ENCODE data around the gene TFDP2.
"Not testable (repeated sequence)": the region's sequence is repeated elsewhere in the genome, so short reads cannot be mapped to it uniquely, and the experiment has no call there.

TFDP2 gene

GRCh38 chr3:142077155-142077858 is 72.0 kb downstream of the TFDP2 start:
- Histone ChIP-seq H3K4me3 (ENCODE audit: low read depth, low read length) (no peak overlapping the region), H3K27ac (ENCODE audit: extremely low read depth, low read depth, low read length) (no peak overlapping the region), H3K9me3 (ENCODE audit: control insufficient read depth, insufficient read depth, low read depth, low read length) (no peaks in the 10 kb centered on the region), H3K36me3 (ENCODE audit: control insufficient read depth in 2 of 2, insufficient read depth in 1 of 2, low read length in 2 of 2) (no peaks in the 10 kb centered on the region), H3K4me1 (ENCODE audit: control insufficient read depth, insufficient read depth, low read length) (no peaks in the 10 kb centered on the region)
- CTCF ChIA-PET, result no interaction called here
- POLR2A ChIA-PET, result no interaction called here
- TF ChIP-seq GLI2 (tag by site-specific recombination; IDR thresholded peaks at IDR 0.05; ENCODE audit: borderline replicate concordance, low read depth), result no peak
- no peak for TF ChIP-seq ZNF621 (tag by site-specific recombination; IDR thresholded peaks at IDR 0.05)
- no peak for TF ChIP-seq ZBTB10 (tag by site-specific recombination; IDR thresholded peaks at IDR 0.05)
- TF ChIP-seq ZNF114 (tag by site-specific recombination; IDR thresholded peaks at IDR 0.05), result no peak
- TF ChIP-seq ZNF274 (IDR thresholded peaks at IDR 0.05; ENCODE audit: low read length), result no peak
- no peak for TF ChIP-seq ZNF274 (tag by site-specific recombination; IDR thresholded peaks at IDR 0.05; ENCODE audit: borderline replicate concordance)
- no peak for TF ChIP-seq ZNF140 (tag by site-specific recombination; IDR thresholded peaks at IDR 0.05)
- no peak for TF ChIP-seq ZNF501 (tag by site-specific recombination; IDR thresholded peaks at IDR 0.05)
- no peak for TF ChIP-seq ZNF473 (tag by site-specific recombination; IDR thresholded peaks at IDR 0.05)
- TF ChIP-seq ZNF530 (tag by site-specific recombination; IDR thresholded peaks at IDR 0.05; ENCODE audit: low read depth), result no peak

GRCh38 chr3:142075656-142076055 is 73.7 kb downstream of the TFDP2 start:
- CTCF ChIA-PET, result not testable (repeated sequence)

GRCh38 chr3:142072816-142073215 is 76.5 kb downstream of the TFDP2 start:
- no peaks in the 10 kb centered on the region for H3K9me3 ChIP-seq (ENCODE audit: control insufficient read depth, insufficient read depth, low read depth, low read length)

More at GRCh38 chr3:142075656-142076055, 73.7 kb downstream of the TFDP2 start:
- H3K4me1 ChIP-seq (ENCODE audit: control insufficient read depth, insufficient read depth, low read length); H3K27ac ChIP-seq (ENCODE audit: extremely low read depth, low read depth, low read length); H3K9me3 ChIP-seq (ENCODE audit: control insufficient read depth, insufficient read depth, low read depth, low read length); POLR2A ChIA-PET; H3K4me3 ChIP-seq (ENCODE audit: low read depth, low read length); H3K36me3 ChIP-seq (ENCODE audit: control insufficient read depth in 2 of 2, insufficient read depth in 1 of 2, low read length in 2 of 2): not testable (repeated sequence)

GRCh38 chr3:142065932-142066331 is 83.4 kb downstream of the TFDP2 start:
- CTCF ChIA-PET, result no interaction called here

More at GRCh38 chr3:142072816-142073215, 76.5 kb downstream of the TFDP2 start:
- TF ChIP-seq ZNF76 (tag by site-specific recombination; IDR thresholded peaks at IDR 0.05; ENCODE audit: borderline replicate concordance, low read depth) (no peak), ZNF266 (tag by site-specific recombination; IDR thresholded peaks at IDR 0.05; ENCODE audit: low read depth) (no peak)
- ChIA-PET CTCF (interaction anchor here (0.5 to 0.7 kb wide), 3 partner anchors 31 to 81 kb away, joined by 3 read pairs; no protein-coding TSS in a partner anchor), POLR2A (no interaction called here)
- H3K4me3 ChIP-seq (ENCODE audit: low read depth, low read length), result no peak overlapping the region
- no peaks in the 10 kb centered on the region for H3K4me1 ChIP-seq (ENCODE audit: control insufficient read depth, insufficient read depth, low read length)
- no peaks in the 10 kb centered on the region for H3K36me3 ChIP-seq (ENCODE audit: control insufficient read depth in 2 of 2, insufficient read depth in 1 of 2, low read length in 2 of 2)
- no peak overlapping the region for H3K27ac ChIP-seq (ENCODE audit: extremely low read depth, low read depth, low read length)

GRCh38 chr3:142065344-142065743 is 84.0 kb downstream of the TFDP2 start:
- no peak overlapping the region for H3K4me3 ChIP-seq (ENCODE audit: low read depth, low read length)
- TF ChIP-seq ZFHX2 (tag by site-specific recombination; conservative IDR thresholded peaks at IDR 0.05) (0 out of 2 replicates have a peak, but pooled peaks have one; percentile 21), ZNF132 (tag by site-specific recombination; IDR thresholded peaks at IDR 0.05; ENCODE audit: borderline replicate concordance) (no peak)
- no peaks in the 10 kb centered on the region for H3K36me3 ChIP-seq (ENCODE audit: control insufficient read depth in 2 of 2, insufficient read depth in 1 of 2, low read length in 2 of 2)
- H3K4me1 ChIP-seq (ENCODE audit: control insufficient read depth, insufficient read depth, low read length), result no peaks in the 10 kb centered on the region
- ChIA-PET CTCF (no interaction called here), POLR2A (no interaction called here)
- no peaks in the 10 kb centered on the region for H3K9me3 ChIP-seq (ENCODE audit: control insufficient read depth, insufficient read depth, low read depth, low read length)
- H3K27ac ChIP-seq (ENCODE audit: extremely low read depth, low read depth, low read length), result no peak overlapping the region

More at GRCh38 chr3:142065932-142066331, 83.4 kb downstream of the TFDP2 start:
- TF ChIP-seq ZNF426 (tag by site-specific recombination; IDR thresholded peaks at IDR 0.05), result no peak
- POLR2A ChIA-PET, result no interaction called here
- Histone ChIP-seq H3K36me3 (ENCODE audit: control insufficient read depth in 2 of 2, insufficient read depth in 1 of 2, low read length in 2 of 2) (no peaks in the 10 kb centered on the region), H3K9me3 (ENCODE audit: control insufficient read depth, insufficient read depth, low read depth, low read length) (no peaks in the 10 kb centered on the region), H3K27ac (ENCODE audit: extremely low read depth, low read depth, low read length) (no peak overlapping the region), H3K4me3 (ENCODE audit: low read depth, low read length) (no peak overlapping the region), H3K4me1 (ENCODE audit: control insufficient read depth, insufficient read depth, low read length) (no peaks in the 10 kb centered on the region)
